GM19438 (cell line): ENCODE data around the gene CACNA1D.
A peak's percentile ranks its signal among the peaks of the same experiment; 100 is the strongest.

Experiments used
- ATAC-seq: cut with Tn5 transposase; IDR thresholded peaks from one replicate; pipeline ENCODE4 v1.9.1; 2021; ENCODE audit warnings: low read depth; ENCODE audit not compliant: unreplicated experiment

The CACNA1D gene

DNA sequence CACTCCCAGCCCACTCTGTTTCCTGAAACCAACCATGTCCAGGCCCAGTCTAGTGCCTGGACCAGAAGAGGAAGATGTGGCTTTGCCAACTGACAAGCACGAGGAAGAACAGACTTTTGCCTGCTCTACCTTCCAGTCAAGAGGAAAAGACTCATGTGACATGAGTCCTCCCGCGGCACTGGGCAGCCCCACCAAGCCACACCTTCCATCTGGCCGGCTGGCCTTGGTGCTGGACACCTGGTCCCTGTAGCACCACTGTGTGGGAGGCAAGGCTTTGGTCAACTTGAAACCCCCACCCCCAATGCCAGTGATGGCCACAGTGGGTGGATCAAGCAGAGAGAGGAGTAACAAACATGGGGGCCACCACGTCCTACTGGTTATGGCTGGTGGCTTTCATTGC lies 339.3 kb downstream of the CACNA1D start:
- ATAC-seq: no peak

DNA sequence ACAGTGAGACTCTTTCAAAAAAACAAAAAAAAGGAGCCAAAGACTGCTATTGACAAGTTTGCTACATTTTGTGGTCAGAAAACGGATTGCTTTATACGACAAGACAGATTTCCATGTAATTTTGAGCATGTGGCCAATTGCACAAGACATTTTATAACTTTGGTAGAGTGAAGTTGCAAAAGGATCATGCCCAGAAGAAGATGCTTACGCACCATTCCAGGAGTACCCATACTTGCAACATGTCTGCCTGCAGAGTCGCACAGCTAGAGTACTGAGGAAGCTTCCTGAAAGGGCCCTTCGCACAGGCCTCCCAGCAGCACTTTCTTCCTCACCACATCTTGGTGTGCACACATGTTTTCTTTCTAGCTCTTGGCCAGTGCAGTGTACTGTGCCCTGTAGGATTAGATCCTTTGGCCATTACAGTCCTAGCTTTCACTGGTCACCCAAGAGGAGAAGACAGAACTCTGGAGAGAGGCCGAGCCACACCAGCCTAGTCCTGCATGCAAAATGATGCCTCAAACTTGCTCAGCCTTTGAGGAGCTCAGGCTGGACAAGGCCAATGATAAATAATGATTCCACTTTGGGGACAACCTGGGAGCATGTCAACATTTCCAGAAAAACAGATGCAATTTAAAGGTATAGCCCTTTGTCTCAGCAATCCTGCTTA lies 340.2 kb downstream of the CACNA1D start:
- no peak for ATAC-seq

DNA sequence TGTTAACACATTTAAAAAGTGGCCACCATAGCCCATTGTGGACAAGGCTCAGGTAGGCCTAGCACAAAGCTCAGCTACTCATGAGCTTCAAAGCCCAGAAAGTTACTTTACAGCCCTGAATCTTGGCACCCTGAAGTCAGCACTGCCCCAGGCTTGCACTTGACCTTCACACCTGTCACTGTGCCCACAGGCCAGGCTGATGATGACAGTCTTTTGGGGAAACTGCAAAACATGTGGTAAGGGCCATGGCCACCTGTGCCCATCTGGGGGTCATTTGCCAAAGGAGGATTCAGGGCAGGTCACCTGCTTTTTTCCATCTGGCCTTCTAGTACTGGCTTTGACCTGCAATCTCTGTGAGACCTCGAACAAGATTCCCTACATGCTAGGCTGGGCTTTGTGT lies 340.8 kb downstream of the CACNA1D start:
- no peak for ATAC-seq

DNA sequence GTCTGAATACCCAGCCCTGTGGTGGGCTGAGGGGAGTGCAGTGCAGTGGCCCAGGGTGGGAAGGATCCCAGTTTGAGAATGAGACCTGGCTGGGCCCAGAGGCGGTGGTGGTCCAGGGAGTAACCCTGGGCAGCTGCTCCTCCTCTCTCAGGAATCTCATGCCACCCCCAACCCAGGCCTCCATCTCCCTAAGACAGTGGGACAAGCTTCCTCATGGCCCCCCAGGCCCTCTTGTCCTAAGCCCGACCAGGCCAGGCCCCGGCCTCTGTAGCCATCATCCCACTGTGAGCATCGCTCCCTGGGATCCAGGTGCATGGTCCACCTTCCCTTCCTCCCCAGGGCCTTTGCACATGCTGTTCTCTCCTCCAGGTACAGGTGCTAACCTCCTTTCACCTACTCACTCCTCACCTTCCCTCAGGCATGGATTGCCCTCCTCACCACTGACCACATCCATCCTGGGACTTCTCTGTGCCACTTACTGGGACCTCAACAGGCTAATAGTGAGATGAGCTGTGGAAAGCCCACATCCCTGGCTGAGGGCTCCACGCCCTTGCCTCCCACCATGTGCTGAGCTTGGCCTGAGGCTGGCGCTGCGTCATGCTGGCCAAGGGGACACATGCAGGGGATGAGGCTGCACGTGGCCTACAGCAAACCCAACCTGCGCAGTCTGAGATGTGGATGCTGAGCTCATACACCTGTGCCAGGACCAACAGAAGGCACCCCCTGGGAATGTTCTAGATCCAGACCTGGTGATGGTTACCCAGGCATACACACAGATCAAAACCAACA lies 341.9 kb downstream of the CACNA1D start:
- ATAC-seq: no peak

DNA sequence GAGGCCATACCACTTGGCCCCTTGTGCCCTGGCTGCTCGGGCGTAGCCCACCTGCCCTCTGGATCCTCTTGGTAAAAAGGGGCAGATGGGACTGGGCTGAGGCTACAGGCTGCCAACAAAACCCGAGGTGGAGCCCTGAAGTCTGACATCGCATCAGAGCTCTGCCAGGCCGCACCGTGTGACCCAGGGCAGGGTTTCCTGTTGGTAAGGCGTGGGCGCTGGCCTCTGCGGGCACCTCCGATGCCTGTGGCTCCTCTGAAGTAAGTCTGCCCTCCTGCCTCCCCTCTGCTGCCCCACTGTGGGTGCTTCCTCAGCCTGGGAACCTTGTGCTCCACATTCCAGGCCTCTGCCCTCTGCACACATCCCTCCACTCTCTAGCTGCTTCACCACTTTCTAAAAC lies 342.9 kb downstream of the CACNA1D start:
- no peak for ATAC-seq

DNA sequence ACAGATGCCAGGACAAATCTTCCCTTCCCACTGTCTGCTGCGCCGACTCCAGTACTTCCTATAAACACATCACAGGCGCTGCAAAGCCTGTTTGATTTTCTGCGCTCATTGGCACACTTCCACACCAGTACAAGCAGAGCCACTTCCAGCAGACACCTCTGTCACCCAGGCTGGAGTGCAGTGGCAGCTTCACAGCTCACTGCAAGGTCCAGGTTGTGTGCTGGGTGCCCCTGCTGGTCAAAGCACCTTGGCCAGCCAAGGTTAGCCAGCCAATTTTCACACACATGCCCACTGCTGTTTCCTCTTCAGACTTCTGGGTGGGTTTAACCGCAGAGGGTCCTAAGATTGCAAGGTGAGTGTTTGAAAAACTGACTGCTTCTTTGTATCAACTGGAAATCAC lies 346.9 kb downstream of the CACNA1D start:
- ATAC-seq: no peak

DNA sequence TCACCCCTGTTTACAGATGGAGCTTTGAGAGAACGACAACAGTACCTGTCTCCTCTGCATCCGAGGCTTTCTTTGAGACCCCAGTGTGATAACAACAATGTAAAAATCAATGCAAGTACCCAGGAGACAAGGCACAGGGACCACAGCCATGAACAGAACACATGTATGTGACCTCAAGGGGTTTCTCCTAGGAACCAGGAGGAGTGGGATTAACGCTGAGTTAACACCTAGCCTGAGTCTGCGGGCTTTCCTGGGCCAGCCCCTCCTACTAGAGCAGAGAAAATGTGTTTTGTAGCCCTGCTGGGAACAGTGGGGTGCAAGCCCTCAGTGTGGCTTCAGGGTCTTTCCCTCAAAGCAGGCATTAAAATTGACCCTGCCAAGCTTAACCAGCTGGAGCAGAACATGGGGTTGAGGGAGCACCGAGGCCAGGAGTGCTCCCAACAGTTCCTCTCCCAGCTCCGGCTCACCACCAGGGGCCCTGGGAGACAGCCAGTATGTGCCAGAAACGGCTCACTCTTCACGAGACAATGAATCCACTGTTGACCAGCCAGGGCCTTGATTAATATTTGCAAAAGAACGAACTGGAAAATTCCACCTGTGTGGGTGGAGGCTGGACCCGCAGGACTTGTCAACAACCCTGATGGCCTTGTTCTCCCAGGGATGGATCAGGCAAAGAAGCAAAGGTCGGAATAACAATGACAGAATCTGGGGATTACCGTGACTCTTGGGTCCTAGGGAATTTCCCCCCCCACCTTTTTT lies 348.2 kb downstream of the CACNA1D start:
- no peak for ATAC-seq

DNA sequence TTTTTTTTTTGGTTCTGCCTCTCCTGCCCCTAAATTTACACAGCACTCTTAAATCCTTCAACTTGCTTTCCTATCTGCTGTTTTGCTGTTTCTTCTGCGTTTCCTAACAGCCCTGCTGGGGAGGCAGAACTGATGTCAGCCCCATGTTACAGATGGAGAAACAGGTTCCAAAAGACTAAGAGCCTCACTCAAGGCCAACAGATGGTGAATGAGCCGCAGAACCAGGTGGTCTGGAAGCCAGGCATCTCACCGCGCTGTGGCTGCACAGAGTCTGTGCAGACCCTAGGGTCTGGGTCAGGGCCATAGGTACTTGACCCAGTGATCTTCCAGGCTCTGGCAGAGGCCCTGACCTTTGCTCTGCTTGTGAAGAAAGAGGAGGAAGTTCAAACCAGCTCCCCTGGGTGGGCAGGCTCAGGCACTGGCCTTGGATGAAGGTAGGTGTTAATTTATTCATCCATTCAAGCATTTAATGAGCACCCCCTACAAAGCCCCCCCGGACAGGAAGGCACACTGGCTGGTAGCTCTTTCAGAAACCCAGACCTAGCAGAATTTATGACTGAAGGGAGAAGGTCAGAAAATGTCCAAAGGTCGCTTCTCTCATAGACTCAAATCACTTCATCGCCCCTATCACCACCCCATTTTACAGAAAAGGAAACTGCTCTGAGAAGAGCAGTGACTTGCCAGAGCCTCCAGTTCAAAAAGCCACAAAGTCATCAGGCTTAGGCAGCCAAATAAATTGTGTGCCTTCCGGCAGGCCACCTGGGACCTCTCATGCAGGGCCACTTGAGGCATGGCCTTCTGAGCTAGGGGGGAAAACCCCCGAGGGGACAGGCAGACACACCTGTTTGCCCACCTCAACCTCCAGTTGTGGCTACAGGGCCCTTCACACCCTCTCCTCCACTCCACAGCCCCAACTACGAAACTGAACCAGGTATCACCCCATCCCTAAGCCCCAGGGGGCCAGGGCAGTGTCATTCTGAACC lies 349.1 kb downstream of the CACNA1D start:
- peak; percentile 47 for ATAC-seq

DNA sequence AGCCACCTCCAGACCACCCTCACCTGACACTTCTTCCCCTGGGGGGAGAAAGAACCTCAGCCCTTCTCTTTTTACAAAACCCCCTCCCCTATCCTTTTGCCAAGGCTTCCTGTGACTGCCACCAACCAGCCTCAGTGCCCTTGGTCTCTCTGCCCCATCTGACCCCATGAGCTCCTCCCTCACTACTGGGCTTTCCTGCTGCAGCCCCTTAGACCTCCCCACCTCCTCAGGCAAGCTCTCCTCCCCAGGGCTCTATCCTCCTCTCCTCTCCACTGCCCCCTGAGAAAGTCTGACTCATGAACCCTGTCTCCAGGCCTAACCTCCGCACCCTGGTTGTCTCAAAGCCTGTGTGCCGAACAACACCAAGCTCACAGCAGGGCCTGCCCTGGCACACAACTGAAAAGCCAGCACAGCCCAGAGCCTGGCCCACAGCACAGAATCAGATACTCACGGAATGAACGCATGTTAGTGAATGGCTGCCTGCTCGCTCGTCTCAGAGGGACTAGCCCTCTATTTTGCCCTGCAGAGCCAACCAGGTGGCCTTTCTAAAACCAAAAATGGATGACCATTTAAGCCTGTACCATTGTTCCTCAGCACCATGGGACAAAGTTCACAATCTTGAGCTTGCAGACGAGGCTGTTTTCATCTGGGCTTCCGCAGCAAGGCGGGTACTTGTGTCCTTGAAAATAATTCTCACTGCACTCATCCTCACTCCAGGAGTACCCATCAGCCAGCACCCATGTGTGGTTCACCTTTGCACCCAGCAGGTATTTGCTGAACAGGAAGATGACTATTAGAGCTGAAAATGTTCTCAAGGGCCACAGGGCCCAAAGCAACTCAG lies 350.1 kb downstream of the CACNA1D start:
- ATAC-seq: no peak

DNA sequence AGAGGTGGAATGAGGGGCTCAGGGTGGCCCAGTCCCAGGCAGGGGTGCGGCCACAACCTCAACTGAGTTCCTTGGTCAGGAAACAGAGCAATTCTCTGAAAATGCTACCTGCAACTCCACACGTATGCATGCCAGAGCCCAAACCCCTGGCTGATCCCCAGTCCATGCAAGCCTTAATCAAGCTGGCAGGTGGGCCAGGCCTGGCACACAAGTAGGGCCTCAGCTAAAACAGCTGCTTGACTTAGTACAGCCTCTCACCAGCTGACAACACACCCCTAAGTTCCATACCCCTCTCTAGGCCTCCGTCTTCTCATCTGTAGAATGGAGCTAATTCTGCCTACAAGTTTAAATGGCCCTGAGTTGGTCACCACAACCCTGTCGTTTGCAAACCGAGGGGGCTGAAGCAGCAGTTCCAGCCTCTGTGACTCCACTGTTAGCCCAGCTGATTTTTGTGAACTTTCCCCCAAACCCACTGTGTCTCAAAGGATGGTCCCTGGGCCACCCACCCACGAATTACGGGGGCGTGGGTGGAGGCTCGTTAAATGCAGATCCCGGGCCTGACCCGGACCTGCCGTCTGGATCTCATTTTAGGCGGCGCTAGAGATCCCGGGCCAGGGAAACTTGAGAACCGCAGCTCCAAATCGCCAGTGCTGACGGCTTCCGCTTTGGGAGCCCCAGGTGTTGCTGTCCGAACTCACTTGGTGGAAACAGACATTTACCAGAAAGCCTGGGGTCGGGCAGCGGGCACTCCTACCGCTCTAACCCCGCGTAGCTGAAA lies 350.9 kb downstream of the CACNA1D start:
- peak; percentile 13 for ATAC-seq

DNA sequence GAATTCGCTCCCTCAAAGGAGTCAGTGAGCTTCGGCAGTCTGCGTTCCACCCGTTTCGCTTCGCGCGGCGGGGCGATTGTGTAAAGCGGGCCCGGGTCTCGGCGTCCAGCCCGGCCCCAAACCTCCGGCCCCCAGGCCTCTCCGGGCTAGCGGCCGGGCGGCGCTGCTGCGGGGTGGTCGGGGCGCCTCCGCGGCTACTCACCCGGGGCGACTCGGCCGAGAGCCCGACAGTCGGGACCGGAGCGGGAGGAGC lies 351.4 kb downstream of the CACNA1D start:
- no peak for ATAC-seq

DNA sequence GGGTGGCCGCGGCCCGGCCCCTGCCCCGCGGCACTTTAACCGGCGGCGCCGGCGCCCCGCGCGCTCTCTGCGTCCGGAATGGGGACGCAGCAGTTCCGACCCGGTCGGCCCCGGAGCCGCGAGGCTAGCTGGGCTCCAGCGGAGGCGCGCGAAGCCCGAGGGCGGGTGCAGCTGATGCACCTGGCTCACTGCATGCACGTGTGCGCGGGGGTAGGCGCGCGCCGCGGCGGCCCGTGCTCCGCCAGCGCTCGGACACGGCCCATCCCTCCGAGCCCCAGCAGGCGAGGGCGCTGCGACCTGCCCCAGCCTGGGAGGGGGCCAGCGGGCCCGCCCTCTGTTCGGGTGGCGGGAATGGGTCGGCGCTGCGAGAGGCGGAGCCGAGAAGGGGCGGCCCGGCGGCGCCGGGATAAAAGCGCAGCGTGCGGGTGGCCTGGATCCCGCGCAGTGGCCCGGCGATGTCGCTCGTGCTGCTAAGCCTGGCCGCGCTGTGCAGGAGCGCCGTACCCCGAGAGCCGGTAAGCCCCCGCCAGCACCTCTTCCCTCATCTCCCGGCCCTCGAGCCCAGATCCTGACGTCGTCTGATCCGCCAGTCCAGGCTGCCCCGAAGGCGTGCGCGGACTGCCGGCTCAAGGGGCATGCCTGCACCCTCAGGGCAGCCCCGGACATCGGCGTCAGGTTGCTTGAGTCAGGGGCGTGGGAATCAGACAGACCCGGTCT lies 351.9 kb downstream of the CACNA1D start, which contains the start of the genes CHDH and IL17RB:
TSS of gene CHDH (minus strand) at position 286 of the 717 bp plus-strand sequence. CDS start 22,411 bp downstream, outside the sequence.
TSS of gene IL17RB (plus strand) at position 435 of the 717 bp plus-strand sequence. CDS start at position 456, 21 bp downstream.
- ATAC-seq: peak; percentile 52

DNA sequence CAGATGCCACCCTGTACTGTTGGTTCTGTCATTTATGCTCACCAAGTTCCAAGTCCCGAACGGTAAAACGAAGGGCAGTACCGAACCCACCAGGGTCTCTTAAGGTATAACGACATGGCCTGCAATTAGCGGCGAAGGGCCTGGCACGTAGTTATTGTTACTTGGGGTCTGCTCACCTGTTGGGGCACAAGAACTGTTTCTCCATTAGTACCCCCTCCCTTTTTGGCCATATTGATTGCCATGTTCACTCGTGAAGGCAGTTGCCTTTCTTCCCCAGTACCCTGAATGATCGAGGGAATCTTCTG lies 352.4 kb downstream of the CACNA1D start:
- ATAC-seq: no peak

DNA sequence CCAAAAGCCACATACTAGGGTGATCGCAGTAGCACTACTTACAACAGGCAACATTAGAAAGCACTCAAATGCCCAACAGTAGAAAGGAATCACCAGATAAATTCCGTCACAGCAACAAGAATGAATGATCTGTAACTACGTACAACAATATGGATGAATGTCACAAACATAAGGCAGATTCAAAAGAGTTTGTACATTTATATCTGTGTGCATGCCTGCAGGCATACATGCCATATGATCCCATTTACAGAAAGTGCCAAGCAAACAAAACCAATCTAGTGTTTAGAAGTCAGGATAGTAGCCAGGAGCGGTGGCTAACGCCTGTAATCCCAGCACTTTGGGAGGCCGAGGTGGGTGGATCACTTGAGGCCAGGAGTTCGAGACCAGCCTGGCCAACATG lies 355.5 kb downstream of the CACNA1D start:
- ATAC-seq: no peak

DNA sequence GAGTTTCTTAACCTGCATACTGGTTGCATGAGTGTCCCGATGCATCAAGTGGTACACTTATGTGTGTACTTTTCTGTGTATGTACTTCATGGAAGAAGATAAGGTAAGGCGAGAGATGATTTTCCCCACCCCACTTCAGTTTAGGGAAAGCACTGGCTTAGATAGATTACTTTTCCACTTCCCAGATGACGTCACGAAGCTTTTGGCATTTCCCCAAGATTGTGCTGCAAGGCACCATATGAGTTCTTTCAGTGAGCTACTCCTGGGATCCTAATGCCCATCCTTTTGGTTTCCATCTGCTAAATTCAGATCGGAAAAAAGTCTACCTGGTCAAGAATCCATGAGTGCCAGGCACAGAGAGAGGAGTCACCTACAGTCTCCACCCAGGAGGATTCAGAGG lies 356.5 kb downstream of the CACNA1D start:
- no peak for ATAC-seq

DNA sequence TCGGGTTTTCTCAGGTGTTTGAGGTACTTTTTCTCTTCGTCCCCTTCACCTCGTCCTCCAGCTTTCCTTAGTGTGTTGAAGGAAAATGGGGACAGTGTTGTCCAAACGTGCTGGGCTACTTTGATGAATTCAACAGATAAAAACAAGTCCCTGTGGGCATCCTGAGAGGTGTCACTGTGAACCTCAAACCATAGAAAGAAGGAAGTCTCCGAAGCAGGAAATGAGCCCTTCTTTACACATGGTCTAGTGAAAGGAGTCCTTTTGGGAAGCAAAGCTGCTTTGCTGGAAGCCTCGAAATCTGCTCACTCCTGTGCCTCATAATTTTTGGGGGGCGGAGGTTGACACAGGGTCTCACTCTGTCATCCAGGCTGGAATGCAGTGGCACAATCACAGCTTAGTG lies 362.6 kb downstream of the CACNA1D start:
- no peak for ATAC-seq

DNA sequence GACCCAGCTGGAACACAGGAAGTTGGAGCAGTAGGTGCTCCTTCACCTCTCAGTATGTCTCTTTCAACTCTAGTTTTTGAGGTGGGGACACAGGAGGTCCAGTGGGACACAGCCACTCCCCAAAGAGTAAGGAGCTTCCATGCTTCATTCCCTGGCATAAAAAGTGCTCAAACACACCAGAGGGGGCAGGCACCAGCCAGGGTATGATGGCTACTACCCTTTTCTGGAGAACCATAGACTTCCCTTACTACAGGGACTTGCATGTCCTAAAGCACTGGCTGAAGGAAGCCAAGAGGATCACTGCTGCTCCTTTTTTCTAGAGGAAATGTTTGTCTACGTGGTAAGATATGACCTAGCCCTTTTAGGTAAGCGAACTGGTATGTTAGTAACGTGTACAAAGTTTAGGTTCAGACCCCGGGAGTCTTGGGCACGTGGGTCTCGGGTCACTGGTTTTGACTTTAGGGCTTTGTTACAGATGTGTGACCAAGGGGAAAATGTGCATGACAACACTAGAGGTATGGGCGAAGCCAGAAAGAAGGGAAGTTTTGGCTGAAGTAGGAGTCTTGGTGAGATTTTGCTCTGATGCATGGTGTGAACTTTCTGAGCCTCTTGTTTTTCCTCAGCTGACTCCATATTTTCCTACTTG lies 363.8 kb downstream of the CACNA1D start:
- no peak for ATAC-seq

DNA sequence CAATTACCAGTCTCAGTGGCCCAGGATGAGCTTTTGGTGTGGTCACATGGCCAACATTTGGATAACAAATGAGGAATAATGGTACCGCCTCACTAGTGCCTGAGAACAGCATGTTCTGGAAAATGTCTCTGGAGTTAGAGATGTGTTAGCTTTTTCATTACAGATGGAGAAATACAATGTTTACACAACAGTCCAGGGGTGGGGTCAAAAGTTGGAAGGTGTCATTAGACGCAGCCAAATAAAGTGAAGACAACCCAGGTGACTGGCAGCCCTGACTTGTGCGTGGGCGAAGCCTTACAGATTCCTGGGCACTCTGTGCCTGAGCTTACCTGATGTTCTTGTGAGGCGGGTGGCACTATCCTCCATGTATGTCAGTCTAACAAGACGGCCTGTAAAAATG lies 364.8 kb downstream of the CACNA1D start:
- ATAC-seq: no peak
